Measurements from ENCODE around the gene ST3GAL5. TPM values are rescaled to one million over a fixed set of nuclear protein-coding genes. Genes with fewer than 3 reads are reported as not detected.
A peak's percentile ranks its signal among the peaks of the same experiment; 100 is the strongest.

ST3GAL5 gene
- total RNA-seq, 1 experiment from 2014 or later: 5.9 TPM

GRCh38 chr2:85902496-85902895, 13.7 kb upstream of the ST3GAL5 start:
- Histone ChIP-seq H3K79me2 (ENCODE audit: low read depth) (no peaks in the 10 kb centered on the region), H3K4me2 (no peak overlapping the region), H3K27me3 (ENCODE audit: insufficient read depth, low read depth) (no peaks in the 10 kb centered on the region), H3K9me3 (ENCODE audit: insufficient read depth, low read depth) (no peaks in the 10 kb centered on the region), H3F3A (ENCODE audit: insufficient read depth, low read depth) (peaks cover 13% of the 10 kb centered on the region), H4K20me1 (ENCODE audit: insufficient read depth) (no peaks in the 10 kb centered on the region), H3K36me3 (ENCODE audit: low read depth) (no peaks in the 10 kb centered on the region), H2AFZ (no peak overlapping the region), H3K27ac (no peak overlapping the region), H3K9me2 (ENCODE audit: insufficient read depth) (no peaks in the 10 kb centered on the region), H3K4me1 (replicated peaks; ENCODE audit: insufficient read depth) (peaks cover 22% of the 10 kb centered on the region), H3K4me3 (no peak overlapping the region)
- intact Hi-C loops (cut with micrococcal nuclease; ENCODE audit: unreplicated experiment): no loop called here
- ChIA-PET CTCF (no interaction called here), POLR2A (ENCODE audit: unreplicated experiment) (no interaction called here)
- TF ChIP-seq CTCF (conservative IDR thresholded peaks at IDR 0.05): no peak
- TF ChIP-seq EZH2 (IDR thresholded peaks at IDR 0.05; ENCODE audit: low read depth): no peak
- no peak for DNase-seq
- BruUV-seq (replicated peaks): no TSS peak

GRCh38 chr2:85901155-85901554, 12.4 kb upstream of the ST3GAL5 start:
- POLR2A ChIA-PET (ENCODE audit: unreplicated experiment): interaction anchor here (0.6 kb wide), 1 partner anchor 157 kb away, joined by 6 read pairs; no protein-coding TSS in a partner anchor
- Histone ChIP-seq H3K9me2 (ENCODE audit: insufficient read depth) (no peaks in the 10 kb centered on the region), H3K4me1 (replicated peaks; ENCODE audit: insufficient read depth) (peaks cover 22% of the 10 kb centered on the region), H3K36me3 (ENCODE audit: low read depth) (no peaks in the 10 kb centered on the region), H3F3A (ENCODE audit: insufficient read depth, low read depth) (peaks cover 13% of the 10 kb centered on the region), H3K9me3 (ENCODE audit: insufficient read depth, low read depth) (no peaks in the 10 kb centered on the region), H3K27me3 (ENCODE audit: insufficient read depth, low read depth) (no peaks in the 10 kb centered on the region), H3K4me2 (no peak overlapping the region), H4K20me1 (ENCODE audit: insufficient read depth) (no peaks in the 10 kb centered on the region), H3K4me3 (no peak overlapping the region), H3K27ac (no peak overlapping the region), H3K79me2 (ENCODE audit: low read depth) (no peaks in the 10 kb centered on the region), H2AFZ (no peak overlapping the region)
- DNase-seq: no peak
- intact Hi-C loops (cut with micrococcal nuclease; ENCODE audit: unreplicated experiment): no loop called here
- TF ChIP-seq EZH2 (IDR thresholded peaks at IDR 0.05; ENCODE audit: low read depth): no peak
- no TSS peak for BruUV-seq (replicated peaks)
- CTCF ChIA-PET: interaction anchor here (1.0 kb wide), 1 partner anchor 8 kb away, joined by 3 read pairs; no protein-coding TSS in a partner anchor

- ChIA-PET POLR2A (ENCODE audit: unreplicated experiment) (no interaction called here), CTCF (interaction anchor here (0.6 to 1.0 kb wide), 2 partner anchors 9 to 24 kb away, joined by 3 to 7 read pairs; no protein-coding TSS in a partner anchor)
- no TSS peak for BruUV-seq (replicated peaks)
These were observed 11.6 kb upstream of the ST3GAL5 start for GRCh38 chr2:85900366-85900765.

More at GRCh38 chr2:85900366-85900765, 11.6 kb upstream of the ST3GAL5 start:
- DNase-seq: no peak
- no peaks in the 10 kb centered on the region for H4K20me1 ChIP-seq (ENCODE audit: insufficient read depth)
- H2AFZ ChIP-seq: no peak overlapping the region
- no peaks in the 10 kb centered on the region for H3K27me3 ChIP-seq (ENCODE audit: insufficient read depth, low read depth)
- no peaks in the 10 kb centered on the region for H3K9me2 ChIP-seq (ENCODE audit: insufficient read depth)
- H3K27ac ChIP-seq: no peak overlapping the region
- H3K9me3 ChIP-seq (ENCODE audit: insufficient read depth, low read depth): peaks cover 4% of the 10 kb centered on the region; the same call in 1 of the 2 replicates
- no peak for TF ChIP-seq EZH2 (IDR thresholded peaks at IDR 0.05; ENCODE audit: low read depth)
- TF ChIP-seq CTCF (conservative IDR thresholded peaks at IDR 0.05): no peak
- H3K4me1 ChIP-seq (replicated peaks; ENCODE audit: insufficient read depth): peaks cover 22% of the 10 kb centered on the region
- intact Hi-C loops (cut with micrococcal nuclease; ENCODE audit: unreplicated experiment): no loop called here
- H3F3A ChIP-seq (ENCODE audit: insufficient read depth, low read depth): peaks cover 13% of the 10 kb centered on the region
- no peaks in the 10 kb centered on the region for H3K79me2 ChIP-seq (ENCODE audit: low read depth)
- H3K4me2 ChIP-seq: peak overlapping the region; percentile 42; the same call in 1 of the 2 replicates
- no peaks in the 10 kb centered on the region for H3K36me3 ChIP-seq (ENCODE audit: low read depth)
- no peak overlapping the region for H3K4me3 ChIP-seq
